Esophagus muscularis mucosa (tissue), 3 donors: ENCODE data around the gene CTDSPL.

Experiments used
- EP300 ChIP-seq: sonication (generic); formaldehyde crosslinking; IDR thresholded peaks from one replicate; pipeline ENCODE4 v1.6.1; 2017; ENCODE audit warnings: antibody characterized with exemption
- TF ChIP-seq, protein P1 (sequence below), 3 experiments: fragments of 200-600 bp in 2 of 3; fragments of 450-650 bp in 1 of 3; sonication (generic) in 2 of 3; IDR thresholded peaks; one replicate each; pipeline ENCODE4 v1.5.1; 2017 to 2019; ENCODE audit warnings: antibody characterized with exemption in 3 of 3, mild to moderate bottlenecking in 2 of 3, moderate library complexity in 1 of 3

DNA sequence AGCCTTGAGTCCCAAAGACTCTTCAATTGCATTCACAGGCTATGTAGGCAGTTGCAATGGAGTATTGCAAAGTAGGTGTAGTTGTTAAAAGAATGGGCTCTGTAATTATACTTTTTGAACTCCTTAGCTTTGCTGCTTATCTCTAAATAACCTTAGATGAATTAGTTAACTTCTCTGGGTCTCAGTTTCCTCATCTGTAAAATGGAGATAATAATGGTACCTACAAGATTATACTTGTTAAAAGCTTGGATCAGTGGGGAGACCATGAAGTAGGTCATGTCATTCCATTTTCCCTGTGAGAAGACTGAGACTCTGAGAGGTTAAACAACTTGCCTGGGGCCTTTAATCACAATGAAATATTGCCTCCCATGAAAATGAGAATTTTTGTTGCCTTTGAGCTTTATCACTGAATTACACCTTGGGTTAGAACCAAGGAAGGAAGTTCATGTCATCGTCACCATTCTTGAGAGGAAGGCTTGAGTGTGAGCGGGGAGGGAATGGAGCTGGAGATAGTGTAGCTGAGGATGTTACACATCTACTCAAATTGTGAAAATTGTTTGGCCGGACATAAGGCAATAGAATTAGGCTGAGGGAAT, 38.1 kb downstream of the CTDSPL start:
- TF ChIP-seq EP300, result no peak
- TF ChIP-seq, protein P1, sequence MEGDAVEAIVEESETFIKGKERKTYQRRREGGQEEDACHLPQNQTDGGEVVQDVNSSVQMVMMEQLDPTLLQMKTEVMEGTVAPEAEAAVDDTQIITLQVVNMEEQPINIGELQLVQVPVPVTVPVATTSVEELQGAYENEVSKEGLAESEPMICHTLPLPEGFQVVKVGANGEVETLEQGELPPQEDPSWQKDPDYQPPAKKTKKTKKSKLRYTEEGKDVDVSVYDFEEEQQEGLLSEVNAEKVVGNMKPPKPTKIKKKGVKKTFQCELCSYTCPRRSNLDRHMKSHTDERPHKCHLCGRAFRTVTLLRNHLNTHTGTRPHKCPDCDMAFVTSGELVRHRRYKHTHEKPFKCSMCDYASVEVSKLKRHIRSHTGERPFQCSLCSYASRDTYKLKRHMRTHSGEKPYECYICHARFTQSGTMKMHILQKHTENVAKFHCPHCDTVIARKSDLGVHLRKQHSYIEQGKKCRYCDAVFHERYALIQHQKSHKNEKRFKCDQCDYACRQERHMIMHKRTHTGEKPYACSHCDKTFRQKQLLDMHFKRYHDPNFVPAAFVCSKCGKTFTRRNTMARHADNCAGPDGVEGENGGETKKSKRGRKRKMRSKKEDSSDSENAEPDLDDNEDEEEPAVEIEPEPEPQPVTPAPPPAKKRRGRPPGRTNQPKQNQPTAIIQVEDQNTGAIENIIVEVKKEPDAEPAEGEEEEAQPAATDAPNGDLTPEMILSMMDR (IDR thresholded peaks at IDR 0.05), result no peak
